NB4 (cell line): ENCODE measurements around the gene TRIO.

Source experiments
- POLR2A ChIP-seq: IDR thresholded peaks from 2 replicates; pipeline ENCODE4 v1.6.1; 2011; ENCODE audit warnings: mild to moderate bottlenecking; ENCODE audit not compliant: insufficient read length; ENCODE audit errors: extremely low read depth
- TF ChIP-seq, protein P1 (sequence below): IDR thresholded peaks from one replicate; pipeline ENCODE4 v1.5.1; 2012; ENCODE audit warnings: low read depth, low read length

DNA sequence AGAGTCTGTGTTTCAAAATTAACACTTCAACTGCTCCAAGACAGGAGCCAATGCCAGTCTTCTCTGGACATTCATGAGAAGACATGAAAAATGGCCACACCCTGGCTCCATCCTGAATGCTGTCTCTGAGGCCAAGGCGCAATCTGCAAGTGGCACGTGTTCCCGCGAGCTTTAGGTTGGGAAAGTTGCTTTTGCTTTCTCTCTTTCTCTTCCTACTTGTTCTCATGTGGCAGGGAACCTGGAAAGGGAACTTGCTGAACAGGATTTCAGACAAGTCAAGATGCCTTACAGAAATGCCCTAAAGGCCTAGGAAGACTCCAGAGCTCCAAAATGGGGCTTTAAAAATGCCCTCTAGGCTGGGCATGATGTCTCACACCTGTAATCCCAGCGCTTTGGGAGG is 346.5 kb downstream of the TRIO start:
- no peak for TF ChIP-seq POLR2A
- TF ChIP-seq, protein P1, sequence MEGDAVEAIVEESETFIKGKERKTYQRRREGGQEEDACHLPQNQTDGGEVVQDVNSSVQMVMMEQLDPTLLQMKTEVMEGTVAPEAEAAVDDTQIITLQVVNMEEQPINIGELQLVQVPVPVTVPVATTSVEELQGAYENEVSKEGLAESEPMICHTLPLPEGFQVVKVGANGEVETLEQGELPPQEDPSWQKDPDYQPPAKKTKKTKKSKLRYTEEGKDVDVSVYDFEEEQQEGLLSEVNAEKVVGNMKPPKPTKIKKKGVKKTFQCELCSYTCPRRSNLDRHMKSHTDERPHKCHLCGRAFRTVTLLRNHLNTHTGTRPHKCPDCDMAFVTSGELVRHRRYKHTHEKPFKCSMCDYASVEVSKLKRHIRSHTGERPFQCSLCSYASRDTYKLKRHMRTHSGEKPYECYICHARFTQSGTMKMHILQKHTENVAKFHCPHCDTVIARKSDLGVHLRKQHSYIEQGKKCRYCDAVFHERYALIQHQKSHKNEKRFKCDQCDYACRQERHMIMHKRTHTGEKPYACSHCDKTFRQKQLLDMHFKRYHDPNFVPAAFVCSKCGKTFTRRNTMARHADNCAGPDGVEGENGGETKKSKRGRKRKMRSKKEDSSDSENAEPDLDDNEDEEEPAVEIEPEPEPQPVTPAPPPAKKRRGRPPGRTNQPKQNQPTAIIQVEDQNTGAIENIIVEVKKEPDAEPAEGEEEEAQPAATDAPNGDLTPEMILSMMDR: no peak
